Measurements from ENCODE around the gene CDK13.

CDK13 gene

DNA sequence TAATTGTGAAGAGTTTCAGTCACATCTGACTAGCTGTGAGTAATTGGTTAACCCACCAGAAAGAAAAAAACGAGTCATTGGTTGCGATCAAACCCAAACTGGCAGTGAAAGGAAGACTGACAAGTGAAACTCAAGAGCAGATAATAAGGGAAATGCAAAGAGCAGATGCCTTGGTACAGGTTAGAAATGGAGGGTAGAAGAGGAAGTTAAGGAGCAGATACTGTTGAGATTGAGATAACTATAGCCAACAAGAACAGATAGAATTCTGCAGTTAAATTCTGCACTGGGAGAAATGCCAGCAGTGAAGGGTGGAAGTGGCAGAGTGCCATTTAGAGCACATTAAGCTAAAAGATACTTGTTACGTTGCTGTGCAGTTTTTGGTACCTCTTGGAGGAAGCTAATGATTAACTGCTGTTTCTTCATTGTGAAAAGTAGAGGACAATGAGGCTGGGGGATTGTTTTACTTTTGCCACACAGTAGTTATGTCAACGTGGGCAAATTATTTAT is 65.8 kb downstream of the CDK13 start:
- FAIRE-seq: no peak

DNA sequence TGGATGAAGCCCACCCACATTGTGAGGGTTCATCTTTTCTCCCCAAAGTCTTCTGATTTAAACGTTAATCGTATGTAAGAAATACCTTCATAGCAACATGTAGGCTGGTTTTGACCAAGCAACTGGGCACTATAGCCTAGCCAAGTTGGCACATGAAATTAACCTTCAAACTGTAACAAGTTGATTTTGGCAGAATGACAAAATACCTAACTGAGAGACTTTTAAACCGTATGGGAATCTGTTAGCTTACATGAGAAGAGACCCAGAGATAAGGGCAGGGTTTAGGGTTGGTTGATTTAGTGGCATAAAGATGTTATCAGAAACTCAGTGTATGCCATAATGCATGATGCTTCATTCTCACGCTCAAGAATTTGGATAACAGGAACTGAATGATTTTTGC is 69.5 kb downstream of the CDK13 start:
- FAIRE-seq: no peak

DNA sequence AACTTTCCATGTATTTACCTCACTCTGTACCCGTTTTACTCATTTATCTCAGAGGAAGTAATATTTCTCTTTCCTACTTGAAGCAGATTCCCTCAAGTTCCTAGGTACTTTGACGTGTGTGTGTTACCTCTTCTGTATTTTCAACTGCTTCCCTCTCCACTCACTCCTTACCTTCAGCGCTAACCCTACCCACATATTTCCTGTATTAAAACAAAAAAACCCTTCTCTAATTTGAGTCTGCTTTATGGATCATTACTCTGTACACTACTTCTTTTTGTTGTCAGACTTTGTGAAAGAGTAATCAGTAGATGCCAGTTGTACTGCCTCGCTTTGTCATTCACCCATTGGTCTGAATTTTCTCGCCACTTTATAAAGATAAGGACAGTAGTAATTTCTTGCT is 74.0 kb downstream of the CDK13 start:
- FAIRE-seq: no peak

DNA sequence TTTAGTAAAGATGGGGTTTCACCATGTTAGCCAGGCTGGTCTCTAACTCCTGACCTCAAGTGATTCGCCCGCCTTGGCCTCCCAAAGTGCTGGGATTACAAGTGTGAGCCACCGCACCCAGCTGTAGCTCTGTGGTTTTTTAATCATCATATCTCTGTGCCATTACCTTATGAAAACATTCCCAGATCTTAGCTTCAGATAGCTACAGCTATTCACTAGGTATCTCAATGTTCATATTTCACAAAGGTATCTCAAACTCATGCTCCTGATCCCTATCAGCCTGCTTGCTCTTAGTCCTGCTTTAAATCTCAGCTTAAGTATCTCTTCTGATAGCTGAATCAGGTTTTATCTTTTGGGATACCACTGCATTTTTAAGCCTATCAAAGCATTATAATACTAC is 74.8 kb downstream of the CDK13 start:
- FAIRE-seq: no peak

DNA sequence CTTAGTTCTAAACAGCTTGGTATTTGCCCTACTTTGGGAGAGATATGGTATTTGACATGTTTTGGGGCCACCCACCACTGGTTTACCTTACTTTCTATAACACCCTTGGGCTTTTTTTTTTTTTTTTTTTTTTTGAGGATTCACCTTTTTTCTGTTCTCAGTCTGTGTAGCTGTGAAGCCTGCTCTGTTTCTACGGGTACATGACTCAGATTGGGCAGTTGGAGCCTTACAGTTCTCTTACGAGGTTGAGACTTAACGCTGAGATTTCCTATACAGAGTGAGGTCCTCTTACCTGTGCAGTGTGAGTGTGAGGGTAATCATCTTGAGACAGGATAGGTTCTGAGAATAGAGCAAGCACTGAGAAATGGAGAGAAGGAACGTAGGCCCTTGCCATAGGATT is 77.5 kb downstream of the CDK13 start:
- no peak for FAIRE-seq

DNA sequence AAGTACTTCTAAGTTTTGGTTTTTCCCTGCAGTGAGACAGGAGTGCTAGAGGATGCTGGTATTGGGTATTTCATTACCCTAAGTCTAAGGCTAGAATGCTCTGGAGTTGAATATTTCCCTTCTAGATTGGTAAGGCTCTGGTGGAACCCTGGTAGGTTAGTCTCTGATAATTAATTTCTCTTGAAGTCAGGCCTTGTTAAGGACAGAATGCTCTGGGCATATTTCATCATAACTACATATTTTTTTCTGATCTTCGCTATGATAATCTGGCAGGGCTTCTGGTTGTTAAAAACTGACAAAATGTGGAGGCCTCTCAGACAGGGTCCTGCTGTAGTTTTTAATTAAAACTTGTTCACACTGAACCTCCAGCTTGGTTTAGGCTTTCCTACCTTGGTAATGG is 83.8 kb downstream of the CDK13 start:
- no peak for FAIRE-seq

DNA sequence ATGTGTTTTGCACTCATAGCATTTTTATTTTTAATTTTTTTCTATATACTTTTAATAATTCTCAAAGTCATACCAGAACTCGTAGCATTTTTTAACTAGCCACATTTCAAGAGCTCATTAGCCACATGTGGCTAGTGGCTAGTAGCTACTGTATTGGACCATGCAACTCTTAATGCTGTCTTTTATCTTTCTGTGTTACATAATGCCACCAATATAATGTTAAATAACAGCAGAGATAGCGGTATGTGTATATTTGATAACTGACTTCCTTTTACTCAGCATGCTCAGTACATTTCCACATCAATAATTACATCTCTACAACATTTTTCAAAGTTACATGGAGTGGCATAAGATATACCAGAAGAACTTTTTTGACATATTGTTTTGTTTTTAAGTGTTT is 91.4 kb downstream of the CDK13 start:
- no peak for FAIRE-seq

DNA sequence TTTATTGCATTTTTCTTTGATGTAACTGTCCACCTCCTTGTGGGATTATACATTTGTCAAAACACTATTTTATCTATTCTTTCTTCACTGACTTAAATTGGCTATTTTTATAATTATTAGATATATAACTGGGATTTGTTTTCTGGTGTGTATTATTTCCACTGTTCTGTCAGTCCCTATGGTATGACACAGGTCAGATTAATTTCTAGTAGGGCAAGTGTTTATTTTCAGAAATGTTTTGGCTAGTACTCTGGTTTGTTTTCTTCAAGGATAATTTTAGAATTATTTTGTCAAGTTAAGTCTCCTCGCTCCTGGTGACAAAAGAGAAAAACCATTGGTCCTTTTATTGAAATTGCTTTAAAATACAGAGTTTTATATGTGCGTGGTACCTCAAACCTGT is 93.1 kb downstream of the CDK13 start:
- no peak for FAIRE-seq

DNA sequence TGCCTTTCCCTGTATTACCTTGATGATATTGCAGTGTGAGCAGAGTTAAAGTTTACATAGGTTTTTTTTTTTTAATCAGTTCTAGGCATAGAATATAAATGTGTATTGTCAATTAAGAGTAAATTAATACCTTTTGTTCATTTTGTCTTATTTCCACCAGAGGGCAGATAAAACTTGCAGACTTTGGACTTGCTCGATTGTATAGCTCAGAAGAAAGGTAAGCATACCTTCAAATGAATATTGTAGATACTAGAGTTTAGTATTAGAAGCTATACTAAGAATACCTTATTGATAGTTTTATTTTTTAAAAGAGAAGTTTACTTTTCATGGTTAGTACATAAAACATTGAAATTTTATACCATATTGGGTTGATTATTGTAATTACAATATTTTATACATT is 97.6 kb downstream of the CDK13 start:
- FAIRE-seq: no peak

DNA sequence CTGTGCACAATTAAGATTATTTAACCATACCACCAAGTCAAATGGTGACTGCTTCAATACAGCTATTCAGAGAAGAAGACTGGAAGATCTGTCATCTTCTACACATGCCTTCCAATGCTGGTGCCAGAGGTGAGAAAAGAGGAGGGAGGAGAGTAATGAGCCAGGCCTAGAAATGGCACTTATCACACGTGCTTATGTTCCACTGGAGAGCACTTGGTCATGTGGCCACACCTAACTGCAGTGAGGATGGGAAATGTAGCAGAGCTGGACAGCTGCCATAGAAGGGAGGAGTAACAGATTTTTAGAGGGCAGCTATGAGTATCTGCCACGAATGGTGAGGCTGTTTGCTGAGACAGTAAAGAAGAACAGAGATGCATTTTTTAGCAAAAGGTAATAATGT is 107.2 kb downstream of the CDK13 start:
- no peak for FAIRE-seq

DNA sequence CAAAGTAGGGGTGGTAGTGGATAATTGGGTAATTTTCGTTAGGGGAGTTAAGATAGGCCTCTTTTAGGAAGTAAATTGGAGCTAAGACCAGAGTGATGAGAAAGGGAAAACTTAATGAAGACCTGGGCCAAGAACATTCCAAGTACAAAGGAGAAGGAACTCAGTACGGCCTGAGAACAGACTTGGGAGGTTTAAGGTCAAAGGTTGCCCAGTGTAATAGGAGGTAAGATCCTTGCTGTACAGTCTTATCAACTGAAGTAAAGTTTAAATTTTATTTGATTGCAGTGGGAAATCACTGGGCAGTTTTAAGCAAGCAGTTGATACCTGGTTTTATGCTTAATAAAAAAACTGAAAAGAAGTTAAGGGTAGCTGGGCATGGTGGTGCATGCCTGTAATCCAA is 108.0 kb downstream of the CDK13 start:
- no peak for FAIRE-seq

DNA sequence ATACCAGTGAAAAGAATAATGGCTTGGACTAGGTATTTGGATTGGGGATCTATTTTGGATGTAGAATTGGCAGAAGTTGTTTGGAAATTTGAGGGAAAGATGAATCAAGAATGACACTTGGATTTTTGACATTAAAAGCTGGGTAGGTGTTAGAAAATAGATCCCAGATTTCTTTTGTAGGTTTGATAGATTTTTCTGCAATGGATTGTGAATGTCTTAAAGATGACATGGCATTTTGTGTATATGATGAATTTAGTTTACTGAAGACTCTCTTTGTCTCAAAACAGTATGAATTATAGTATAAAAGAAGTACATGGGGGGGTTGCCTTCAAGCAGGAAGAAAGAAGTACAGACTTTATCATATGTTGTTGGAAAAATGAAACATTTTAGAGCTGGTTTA is 108.6 kb downstream of the CDK13 start:
- FAIRE-seq: no peak

DNA sequence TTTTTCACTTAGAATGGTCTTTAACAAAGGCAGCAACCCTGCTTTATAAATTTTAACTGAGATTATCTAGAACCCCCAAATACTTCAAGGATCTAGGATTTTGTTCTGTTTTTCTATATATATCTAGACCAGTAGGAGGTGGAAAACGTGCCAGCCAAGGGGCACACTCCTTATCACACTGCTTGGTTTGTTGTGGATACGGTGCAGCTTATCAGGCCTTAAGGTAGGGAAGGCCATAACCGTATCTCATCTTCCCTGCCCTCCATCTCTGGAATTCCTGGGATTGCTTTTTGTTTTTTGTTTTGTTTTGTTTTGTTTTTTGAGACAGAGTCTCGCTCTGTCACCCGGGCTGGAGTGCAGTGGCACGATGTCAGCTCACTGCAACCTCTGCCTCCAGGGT is 109.0 kb downstream of the CDK13 start:
- FAIRE-seq: no peak

DNA sequence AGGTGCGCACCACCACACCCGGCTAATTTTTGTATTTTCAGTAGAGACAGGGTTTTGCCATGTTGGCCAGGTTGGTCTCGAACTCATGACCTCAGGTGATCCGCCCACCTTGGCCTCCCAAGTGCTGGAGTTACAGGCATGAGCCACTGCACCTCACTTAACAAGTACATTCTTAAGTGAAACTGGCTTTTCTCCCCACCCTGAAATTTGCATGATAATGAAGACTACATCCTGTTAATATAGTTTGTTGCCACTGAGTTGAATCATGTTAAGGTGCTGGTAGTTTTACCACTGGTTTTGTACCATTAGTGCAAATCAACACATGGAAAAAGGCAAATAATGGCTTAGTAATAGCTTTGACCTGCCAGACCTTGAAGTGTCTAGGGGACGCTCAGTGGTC is 122.2 kb downstream of the CDK13 start:
- no peak for FAIRE-seq

DNA sequence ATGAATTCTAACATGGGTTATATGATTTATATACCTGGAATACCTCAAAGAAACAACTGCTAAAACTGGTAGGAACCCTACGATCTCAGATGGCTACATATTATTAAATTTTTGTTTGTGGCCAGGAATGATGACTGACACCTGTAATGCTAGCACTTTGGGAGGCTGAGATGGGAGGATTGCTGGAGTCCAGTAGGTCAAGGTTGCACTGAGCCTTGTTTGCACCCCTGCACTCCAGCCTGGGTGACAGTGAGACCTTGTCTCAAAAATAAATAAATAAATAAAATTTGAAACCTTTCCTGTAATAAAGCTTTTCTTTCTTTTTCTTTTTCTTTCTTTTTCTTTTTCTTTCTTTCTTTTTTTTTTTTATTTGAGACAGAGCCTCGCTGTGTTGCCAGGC is 123.2 kb downstream of the CDK13 start:
- no peak for FAIRE-seq

DNA sequence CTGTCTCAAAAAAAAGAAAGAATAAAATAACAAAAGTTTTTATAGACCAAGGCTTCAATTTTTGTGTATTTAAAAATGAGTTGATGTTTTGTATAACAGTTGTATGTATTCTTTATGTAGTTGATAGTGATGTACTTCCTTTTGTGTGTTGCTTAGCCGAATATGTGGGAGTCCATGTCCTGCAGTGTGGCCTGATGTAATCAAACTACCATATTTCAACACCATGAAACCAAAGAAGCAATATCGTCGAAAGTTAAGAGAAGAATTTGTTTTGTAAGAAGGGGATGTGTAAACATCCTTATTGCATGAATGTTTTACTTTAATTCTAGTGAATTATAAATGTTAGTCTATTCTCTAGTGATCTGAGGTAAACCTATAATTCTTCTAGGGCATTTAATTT is 127.8 kb downstream of the CDK13 start:
- FAIRE-seq: no peak

DNA sequence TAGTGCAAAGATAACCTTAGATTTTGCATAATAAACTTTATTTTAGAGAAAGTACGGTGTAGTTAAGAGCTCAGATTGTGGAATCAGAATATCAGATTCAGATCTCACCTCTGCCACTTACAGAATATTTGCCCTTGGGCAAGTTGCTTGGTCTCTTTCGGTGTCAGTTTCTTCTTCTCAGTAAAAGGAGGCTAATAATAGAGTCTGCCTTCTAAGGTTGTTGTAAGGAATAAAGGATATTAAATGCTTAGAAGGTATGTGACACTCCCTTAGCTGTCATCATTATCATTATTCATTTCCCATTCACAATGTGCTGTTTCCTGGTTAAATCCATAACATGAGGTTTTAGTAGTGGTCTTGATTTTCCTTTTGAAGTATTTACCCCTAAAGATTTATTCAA is 142.1 kb downstream of the CDK13 start:
- FAIRE-seq: no peak

DNA sequence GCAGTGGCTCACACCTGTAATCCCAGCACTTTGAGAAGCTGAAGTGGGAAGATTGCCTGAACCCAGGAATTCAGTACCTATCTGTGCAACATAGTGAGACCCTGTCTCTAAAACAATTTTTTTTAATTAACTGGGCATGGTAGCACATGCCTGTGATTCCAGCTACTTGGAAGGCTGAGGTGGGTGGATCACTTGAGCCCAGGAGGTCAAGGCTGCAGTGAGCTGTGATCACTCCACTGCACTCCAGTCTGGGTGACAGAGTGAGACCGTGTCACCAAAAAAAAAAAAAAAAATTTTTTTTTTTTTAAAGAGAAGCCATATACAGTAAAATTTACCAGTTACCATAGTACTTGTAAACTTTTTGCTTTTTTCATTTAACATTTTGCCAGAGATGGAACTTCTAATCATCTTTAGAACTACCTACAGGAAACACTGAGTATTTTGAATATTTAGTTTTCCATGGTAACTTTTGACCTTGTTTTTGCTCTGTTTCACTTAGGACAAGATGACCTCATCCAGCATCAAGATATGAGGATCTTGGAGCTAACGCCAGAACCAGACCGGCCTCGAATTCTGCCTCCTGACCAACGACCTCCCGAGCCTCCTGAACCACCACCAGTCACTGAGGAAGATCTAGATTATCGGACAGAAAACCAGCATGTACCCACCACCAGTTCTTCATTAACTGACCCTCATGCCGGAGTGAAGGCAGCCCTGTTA is 143.7 kb downstream of the CDK13 start:
- FAIRE-seq: no peak

DNA sequence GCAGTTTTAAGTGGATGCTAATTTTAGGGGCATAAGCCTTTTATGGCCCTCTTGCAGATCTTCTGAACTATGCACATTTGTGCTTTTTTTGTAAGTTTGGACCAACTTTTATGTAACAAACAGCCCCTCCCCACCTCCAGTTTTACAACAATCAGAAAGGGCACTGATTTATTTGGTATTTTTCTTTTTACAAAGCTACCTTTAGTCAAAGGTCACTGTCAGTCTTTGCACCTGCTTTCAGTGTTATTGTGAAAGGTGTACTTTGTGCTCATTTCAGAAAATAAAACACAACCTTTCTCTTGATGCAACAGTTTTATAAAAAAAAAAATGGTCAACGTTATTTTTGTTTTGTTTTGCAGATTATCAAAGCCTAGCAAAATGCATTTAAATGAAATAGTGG is 145.2 kb downstream of the CDK13 start:
- FAIRE-seq: no peak

DNA sequence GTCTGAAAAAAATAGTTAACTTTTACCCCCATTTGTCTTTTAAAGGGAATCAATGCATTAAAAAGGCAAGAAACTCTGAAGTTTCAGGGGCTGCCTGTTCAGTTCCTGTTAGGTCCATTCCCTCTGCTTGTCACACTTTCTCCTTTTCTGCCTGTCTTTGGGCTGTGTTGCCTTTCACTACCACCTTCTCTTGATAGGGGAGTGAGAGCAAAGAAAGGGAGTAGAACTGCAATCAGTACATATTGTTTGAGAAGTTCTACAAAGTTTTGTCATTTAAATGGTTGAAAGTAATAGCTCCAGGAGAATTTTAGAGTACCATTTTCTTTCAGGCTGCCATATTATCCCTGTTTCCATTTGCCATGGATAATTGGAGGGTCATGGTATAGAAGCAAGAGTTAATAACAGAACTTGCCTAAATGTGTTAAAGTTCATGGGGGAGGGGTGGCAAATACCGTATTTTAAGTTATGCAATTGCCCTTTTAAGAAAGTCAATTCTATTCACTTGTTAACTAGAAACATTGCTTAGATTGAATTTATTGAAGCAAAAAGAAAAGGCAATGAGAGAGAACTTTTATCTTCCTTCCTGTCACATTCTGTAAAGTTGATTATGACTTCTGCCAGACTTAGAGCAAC is 145.8 kb downstream of the CDK13 start:
- no peak for FAIRE-seq

DNA sequence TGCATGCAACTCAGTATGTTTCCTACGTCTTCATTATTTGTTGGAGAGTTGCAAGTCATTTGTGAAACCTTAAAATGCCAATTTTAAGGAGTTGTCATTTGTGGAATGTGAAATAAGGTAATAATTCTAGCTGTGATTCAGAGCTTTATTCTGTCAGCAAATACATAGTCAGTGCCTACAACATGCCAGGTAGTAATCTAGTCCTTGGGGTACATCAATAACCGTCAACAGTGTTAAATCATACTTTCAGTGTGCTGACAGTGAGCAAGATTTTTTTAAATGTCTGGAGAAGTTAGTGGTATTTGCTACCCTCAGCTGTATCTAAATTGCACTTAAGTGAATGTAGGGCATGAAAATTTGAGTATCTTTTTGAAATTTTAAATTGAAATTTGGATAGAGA is 147.7 kb downstream of the CDK13 start:
- no peak for FAIRE-seq

DNA sequence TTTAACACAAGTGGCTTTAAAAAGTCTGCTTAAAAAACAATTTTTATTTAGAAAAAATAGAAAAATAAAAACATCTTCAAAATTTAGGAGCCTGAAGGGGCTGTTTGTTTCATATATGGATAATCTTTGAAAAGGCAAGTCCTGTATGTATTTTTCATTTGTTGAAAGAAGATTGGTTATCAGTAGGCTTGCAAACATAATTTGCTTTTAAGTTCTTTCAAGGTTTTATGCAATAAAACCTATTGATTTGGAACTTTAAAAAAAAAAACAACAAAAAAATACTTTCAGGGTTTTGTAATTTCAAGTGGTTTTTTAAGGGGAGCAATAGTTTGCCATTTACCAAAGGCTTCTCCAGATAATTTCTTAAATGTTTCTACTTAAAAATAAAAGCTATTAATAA is 148.8 kb downstream of the CDK13 start:
- no peak for FAIRE-seq

DNA sequence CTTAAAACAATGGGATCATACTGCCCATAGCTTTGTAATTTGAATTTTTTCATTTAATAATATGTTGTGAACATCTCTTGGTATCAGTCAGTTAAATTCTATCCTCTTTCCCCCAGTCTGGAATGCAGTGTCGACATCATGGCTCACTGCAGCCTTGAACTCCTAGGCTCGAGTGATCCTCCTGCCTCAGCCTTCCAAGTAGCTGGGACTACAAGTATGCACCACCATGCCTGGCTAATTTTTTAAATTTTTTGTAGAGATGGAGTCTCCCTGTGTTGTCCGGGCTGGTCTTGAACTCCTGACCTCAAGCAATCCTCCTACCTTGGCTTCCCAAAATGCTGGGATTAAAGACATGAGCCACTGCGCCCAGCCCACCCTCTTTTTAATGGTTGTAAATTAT is 149.8 kb downstream of the CDK13 start:
- no peak for FAIRE-seq

DNA sequence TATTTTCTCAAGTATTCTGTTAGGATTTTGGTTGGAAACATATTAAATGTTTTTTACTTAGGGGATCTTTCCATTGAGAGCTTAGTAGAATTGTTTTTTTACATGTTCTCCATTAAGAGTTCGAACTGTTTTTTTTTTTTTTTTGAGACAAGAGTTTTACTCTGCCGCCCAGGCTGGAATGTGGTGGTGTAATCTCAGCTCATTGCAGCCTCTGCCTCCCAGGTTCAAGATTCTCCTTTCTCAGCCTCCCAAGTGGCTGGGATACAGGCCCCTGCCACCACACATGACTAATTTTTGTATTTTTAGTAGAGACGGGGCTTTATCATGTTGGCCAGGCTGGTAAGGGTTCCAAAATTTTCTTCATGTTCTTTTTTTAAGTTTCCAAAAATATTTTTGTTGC is 151.1 kb downstream of the CDK13 start:
- no peak for FAIRE-seq

DNA sequence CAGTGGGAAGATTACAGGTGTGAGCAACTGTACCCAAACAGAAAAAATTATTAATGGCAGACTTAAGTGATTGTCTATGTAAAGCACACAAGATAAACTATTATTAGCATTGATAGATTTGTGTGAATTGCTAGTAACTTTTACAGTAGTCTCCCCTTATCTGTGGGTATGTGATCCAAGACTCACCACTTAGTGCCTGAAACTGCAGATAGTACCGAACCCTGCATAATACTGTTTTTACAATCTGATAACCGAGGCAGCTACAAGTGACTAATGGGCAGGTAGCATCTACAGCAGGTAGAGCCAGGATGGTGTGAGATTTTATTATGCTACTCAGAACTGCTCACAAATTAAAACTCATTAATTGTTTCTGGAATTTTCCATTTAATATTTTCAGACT is 152.8 kb downstream of the CDK13 start:
- FAIRE-seq: no peak
